HepG2 (cell line): ENCODE results near the gene KRI1. TPM values are rescaled to one million over a fixed set of nuclear protein-coding genes. Genes with fewer than 3 reads are reported as not detected.

Experiments used
- CBX1 ChIP-seq: IDR thresholded peaks from one replicate; pipeline ENCODE4 v1.6.1; 2016; ENCODE audit warnings: antibody characterized with exemption, low read depth
- CBX5 ChIP-seq: sonication (generic); formaldehyde crosslinking; IDR thresholded peaks from 2 replicates; pipeline ENCODE4 v1.4.0; 2020; ENCODE audit warnings: missing genetic modification reagents, borderline replicate concordance
- DMTF1 ChIP-seq: sonication (generic); formaldehyde crosslinking; IDR thresholded peaks from 2 replicates; pipeline ENCODE4 v1.4.0; 2020; ENCODE audit warnings: mild to moderate bottlenecking, missing genetic modification reagents
- FOSL1 ChIP-seq: sonication (generic); formaldehyde crosslinking; IDR thresholded peaks from 2 replicates; pipeline ENCODE4 v1.9.0; 2021; ENCODE audit warnings: missing genetic modification reagents, borderline replicate concordance
- KDM4B ChIP-seq: sonication (generic); formaldehyde crosslinking; IDR thresholded peaks from 2 replicates; pipeline ENCODE4 v1.4.0; 2020; ENCODE audit warnings: missing genetic modification reagents
- LRRFIP1 ChIP-seq: sonication (generic); formaldehyde crosslinking; conservative IDR thresholded peaks from 2 replicates; pipeline ENCODE4 v1.4.0; 2020; ENCODE audit warnings: missing genetic modification reagents
- MBD4 ChIP-seq: IDR thresholded peaks from 2 replicates; pipeline ENCODE4 v1.6.1; 2012; ENCODE audit warnings: low read length, inconsistent platforms, borderline replicate concordance
- NR0B2 ChIP-seq: sonication (generic); formaldehyde crosslinking; IDR thresholded peaks from 2 replicates; pipeline ENCODE4 v1.4.0; 2020; ENCODE audit warnings: mild to moderate bottlenecking, missing genetic modification reagents
- RCOR2 ChIP-seq: IDR thresholded peaks from 2 replicates; pipeline ENCODE4 v1.6.1; 2016; ENCODE audit warnings: missing biosample characterization, missing genetic modification reagents
- SETDB1 ChIP-seq: sonication (generic); formaldehyde crosslinking; IDR thresholded peaks from 2 replicates; pipeline ENCODE4 v1.5.1; 2020; ENCODE audit warnings: missing genetic modification reagents, mild to moderate bottlenecking, borderline replicate concordance
- SKI ChIP-seq: fragments of 450-650 bp; IDR thresholded peaks from one replicate; pipeline ENCODE4 v1.6.1; 2018; ENCODE audit warnings: mild to moderate bottlenecking; ENCODE audit not compliant: partially characterized antibody
- SNAPC5 ChIP-seq: sonication (generic); formaldehyde crosslinking; IDR thresholded peaks from 2 replicates; pipeline ENCODE4 v1.8.1; 2023; ENCODE audit warnings: mild to moderate bottlenecking, missing genetic modification reagents, borderline replicate concordance
- STAG1 ChIP-seq: sonication (generic); formaldehyde crosslinking; IDR thresholded peaks from 2 replicates; pipeline ENCODE4 v1.4.0; 2020; ENCODE audit warnings: missing genetic modification reagents
- ZFAT ChIP-seq: sonication (generic); formaldehyde crosslinking; conservative IDR thresholded peaks from 2 replicates; pipeline ENCODE4 v1.8.1; 2023; ENCODE audit warnings: missing genetic modification reagents, inconsistent platforms
- ZNF253 ChIP-seq: sonication (generic); formaldehyde crosslinking; IDR thresholded peaks from 2 replicates; pipeline ENCODE4 v1.8.0; 2022; ENCODE audit warnings: mild to moderate bottlenecking, missing genetic modification reagents, borderline replicate concordance
- ZNF343 ChIP-seq: sonication (generic); formaldehyde crosslinking; IDR thresholded peaks from 2 replicates; pipeline ENCODE4 v1.4.0; 2020; ENCODE audit warnings: mild to moderate bottlenecking, missing genetic modification reagents
- ZNF674 ChIP-seq: sonication (generic); formaldehyde crosslinking; IDR thresholded peaks from 2 replicates; pipeline ENCODE4 v1.5.0; 2020; ENCODE audit warnings: low read depth, mild to moderate bottlenecking, missing genetic modification reagents
- ZNF746 ChIP-seq: sonication (generic); formaldehyde crosslinking; IDR thresholded peaks from 2 replicates; pipeline ENCODE4 v1.8.0; 2022; ENCODE audit warnings: mild to moderate bottlenecking, missing genetic modification reagents
- ZNF773 ChIP-seq: sonication (generic); formaldehyde crosslinking; IDR thresholded peaks from 2 replicates; pipeline ENCODE4 v1.4.0; 2020; ENCODE audit warnings: missing genetic modification reagents, borderline replicate concordance
- polyA plus RNA-seq, 8 experiments: library from polyadenylated mRNA; depleted of rRNA in 3 of 8; stranded (reverse) in 7 of 8; unstranded in 1 of 8; fragments of >200 nt; fragmentation: Illumina TruSeq in 4 of 8; extraction: Trizol in 4 of 8; gene quantifications; 2 replicates each; pipeline versions ENCODE4 v1.2.1 to v1.2.3, GENCODE V29; 2011 to 2016; ENCODE audit warnings: low read depth in 4 of 8, missing spikeins in 1 of 8, mixed read lengths in 1 of 8; ENCODE audit not compliant: insufficient read depth in 1 of 8
- total RNA-seq, 5 experiments: library from RNA; depleted of rRNA; stranded (reverse); fragments of >200 nt; fragmentation: Illumina TruSeq; extraction: Trizol; gene quantifications; 2 replicates each; pipeline ENCODE4 v1.2.3, GENCODE V29; 2016; ENCODE audit warnings: low read depth in 1 of 5
- TF ChIP-seq, protein P1 (sequence below), 2 experiments: IDR thresholded peaks; 2 replicates each; pipeline ENCODE4 v1.6.1; 2011 to 2012; ENCODE audit warnings: low read length in 2 of 2, borderline replicate concordance in 1 of 2, low read depth in 1 of 2, mild to moderate bottlenecking in 1 of 2, moderate library complexity in 1 of 2

The KRI1 gene
- total and polyA plus RNA-seq, 2 of the 13 experiments (the other 11 are each of a cell fraction or from before 2014, with no cell fraction given), result 9.1 to 11.7 TPM

- TF ChIP-seq LRRFIP1 (CRISPR knock-in tag) (no peak), MBD4 (no peak), NR0B2 (CRISPR knock-in tag) (peak; percentile 88; the same call in 1 of the 2 replicates), CBX5 (peak; percentile 87; the same call in 1 of the 2 replicates), CBX1 (no peak), ZNF674 (CRISPR knock-in tag) (no peak), SETDB1 (CRISPR knock-in tag) (no peak), STAG1 (CRISPR knock-in tag) (no peak), ZNF746 (CRISPR knock-in tag) (peak; percentile 66; the same call in 1 of the 2 replicates), RCOR2 (CRISPR knock-in tag) (no peak), DMTF1 (CRISPR knock-in tag) (0 out of 2 replicates have a peak, but pooled peaks have one; percentile 63), FOSL1 (CRISPR knock-in tag) (no peak), ZNF773 (peak; percentile 95; the same call in 1 of the 2 replicates), ZFAT (CRISPR knock-in tag) (no peak), ZNF253 (0 out of 2 replicates have a peak, but pooled peaks have one; percentile 48), KDM4B (CRISPR knock-in tag) (peak; percentile 59; the same call in 1 of the 2 replicates), SNAPC5 (CRISPR knock-in tag) (no peak), SKI (no peak), ZNF343 (no peak; the same call in 1 of the 2 replicates)
- TF ChIP-seq, protein P1, sequence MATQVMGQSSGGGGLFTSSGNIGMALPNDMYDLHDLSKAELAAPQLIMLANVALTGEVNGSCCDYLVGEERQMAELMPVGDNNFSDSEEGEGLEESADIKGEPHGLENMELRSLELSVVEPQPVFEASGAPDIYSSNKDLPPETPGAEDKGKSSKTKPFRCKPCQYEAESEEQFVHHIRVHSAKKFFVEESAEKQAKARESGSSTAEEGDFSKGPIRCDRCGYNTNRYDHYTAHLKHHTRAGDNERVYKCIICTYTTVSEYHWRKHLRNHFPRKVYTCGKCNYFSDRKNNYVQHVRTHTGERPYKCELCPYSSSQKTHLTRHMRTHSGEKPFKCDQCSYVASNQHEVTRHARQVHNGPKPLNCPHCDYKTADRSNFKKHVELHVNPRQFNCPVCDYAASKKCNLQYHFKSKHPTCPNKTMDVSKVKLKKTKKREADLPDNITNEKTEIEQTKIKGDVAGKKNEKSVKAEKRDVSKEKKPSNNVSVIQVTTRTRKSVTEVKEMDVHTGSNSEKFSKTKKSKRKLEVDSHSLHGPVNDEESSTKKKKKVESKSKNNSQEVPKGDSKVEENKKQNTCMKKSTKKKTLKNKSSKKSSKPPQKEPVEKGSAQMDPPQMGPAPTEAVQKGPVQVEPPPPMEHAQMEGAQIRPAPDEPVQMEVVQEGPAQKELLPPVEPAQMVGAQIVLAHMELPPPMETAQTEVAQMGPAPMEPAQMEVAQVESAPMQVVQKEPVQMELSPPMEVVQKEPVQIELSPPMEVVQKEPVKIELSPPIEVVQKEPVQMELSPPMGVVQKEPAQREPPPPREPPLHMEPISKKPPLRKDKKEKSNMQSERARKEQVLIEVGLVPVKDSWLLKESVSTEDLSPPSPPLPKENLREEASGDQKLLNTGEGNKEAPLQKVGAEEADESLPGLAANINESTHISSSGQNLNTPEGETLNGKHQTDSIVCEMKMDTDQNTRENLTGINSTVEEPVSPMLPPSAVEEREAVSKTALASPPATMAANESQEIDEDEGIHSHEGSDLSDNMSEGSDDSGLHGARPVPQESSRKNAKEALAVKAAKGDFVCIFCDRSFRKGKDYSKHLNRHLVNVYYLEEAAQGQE (IDR thresholded peaks at IDR 0.05; ENCODE audit: borderline replicate concordance in 1 of 2, low read depth in 1 of 2, low read length in 2 of 2), result no peak
Measured at GRCh38 chr19:10565567-10566407, at the start of gene KRI1 (continued).
